ENCODE measurements around the gene TAF7L.
"Not testable (repeated sequence)": the region's sequence is repeated elsewhere in the genome, so short reads cannot be mapped to it uniquely, and the experiment has no call there.

The TAF7L gene, protein sequence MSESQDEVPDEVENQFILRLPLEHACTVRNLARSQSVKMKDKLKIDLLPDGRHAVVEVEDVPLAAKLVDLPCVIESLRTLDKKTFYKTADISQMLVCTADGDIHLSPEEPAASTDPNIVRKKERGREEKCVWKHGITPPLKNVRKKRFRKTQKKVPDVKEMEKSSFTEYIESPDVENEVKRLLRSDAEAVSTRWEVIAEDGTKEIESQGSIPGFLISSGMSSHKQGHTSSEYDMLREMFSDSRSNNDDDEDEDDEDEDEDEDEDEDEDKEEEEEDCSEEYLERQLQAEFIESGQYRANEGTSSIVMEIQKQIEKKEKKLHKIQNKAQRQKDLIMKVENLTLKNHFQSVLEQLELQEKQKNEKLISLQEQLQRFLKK

DNA sequence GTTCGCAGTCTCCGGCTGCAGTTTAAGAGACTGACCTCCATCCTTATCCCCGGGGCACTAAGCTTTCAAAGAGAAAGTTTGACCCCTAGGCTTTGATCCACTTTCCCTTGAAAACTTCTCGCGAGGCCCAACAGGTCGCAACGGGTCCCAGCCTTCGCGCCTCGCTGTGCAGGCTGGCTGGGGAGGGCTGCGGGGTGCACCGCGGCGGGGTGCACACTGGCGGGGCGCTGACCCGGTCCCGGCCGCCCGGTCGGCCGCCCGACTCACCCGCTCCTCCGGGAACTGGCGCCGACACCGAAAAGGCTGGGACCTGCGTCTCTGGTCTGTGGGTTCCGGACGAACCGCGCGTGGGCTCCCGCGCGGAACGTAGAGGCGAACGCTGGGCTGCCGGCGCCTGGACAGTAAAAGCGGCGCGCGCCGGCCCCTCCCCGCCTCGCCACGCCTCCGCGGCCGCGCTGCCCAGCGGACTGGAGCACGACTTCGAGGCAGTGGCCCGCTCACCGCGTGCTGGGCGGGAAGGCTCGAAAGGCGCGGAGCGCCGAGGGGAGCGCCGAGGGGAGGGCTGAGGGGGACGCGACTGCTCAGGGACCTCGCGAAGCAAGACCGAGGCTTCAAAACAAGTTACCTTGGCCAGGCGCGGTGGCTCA is at the start of gene TAF7L:
Gene TAF7L (minus strand): TSS at position 378 of the 647 bp plus-strand sequence. CDS start 3,791 bp downstream, outside the sequence.
- no peak for DNase-seq (ENCODE audit: low read depth in 2 of 2)

DNA sequence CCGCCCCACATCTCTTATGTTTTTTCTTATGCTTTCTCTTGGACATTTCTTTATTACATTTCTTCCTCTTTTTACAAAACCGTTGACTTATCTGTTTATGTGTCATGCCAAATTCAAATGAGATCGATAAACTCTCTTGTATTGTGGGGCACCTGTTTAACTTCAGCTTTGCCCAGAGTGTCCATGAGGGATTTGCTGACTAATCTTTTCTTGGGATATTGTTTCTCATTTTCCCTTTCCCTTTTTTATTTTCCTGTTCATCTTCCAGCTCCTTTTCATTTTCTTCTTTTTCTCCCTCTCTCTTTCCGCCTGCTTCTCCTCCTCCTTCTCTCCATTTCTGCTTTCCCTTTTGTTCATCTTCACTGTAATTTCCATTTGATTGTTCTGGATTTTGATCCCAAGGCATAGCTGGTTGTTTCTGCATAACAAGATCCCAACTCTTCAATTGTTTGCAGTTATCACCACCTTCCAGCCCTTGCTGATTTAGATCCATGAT is 46.7 kb upstream of the TAF7L start:
- no peak for DNase-seq (ENCODE audit: low read depth in 2 of 2)

DNA sequence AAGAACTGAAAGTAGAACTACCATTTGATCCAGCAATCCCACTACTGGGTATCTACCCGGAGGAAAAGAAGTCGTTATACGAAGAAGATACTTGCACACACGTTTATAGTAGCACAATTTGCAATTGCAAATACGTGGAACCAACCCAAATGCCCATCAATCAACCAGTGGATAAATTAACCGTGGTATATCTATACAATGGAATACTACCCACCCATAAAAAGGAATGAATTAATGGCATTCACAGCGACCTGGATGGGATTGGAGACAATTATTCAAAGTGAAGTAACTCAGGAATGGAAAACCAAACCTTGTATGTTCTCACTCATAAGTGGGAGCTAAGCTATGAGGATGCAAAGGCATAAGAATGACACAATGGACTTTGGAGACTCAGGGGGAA is 43.2 kb upstream of the TAF7L start:
- DNase-seq (ENCODE audit: low read depth in 2 of 2): not testable (repeated sequence)

DNA sequence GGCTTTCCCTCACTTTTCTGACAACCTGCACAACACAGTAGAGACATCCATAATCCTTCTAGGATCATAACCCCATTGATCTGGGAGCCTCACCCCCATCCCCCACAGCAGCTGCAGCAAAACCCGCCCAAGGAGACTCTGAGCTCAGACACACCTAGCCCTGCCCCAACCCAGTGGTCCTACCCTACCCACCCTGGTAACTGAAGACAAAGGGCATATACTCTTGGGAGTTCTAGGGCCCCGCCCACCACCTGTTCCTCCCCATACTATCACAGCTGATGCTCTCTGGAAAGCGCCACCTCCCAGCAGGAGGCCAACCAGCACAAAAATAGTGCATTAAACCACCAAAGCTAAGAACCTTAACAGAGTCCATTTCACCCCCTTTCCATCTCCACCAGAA is 35.5 kb upstream of the TAF7L start:
- not testable (repeated sequence) for DNase-seq (ENCODE audit: low read depth in 2 of 2)

DNA sequence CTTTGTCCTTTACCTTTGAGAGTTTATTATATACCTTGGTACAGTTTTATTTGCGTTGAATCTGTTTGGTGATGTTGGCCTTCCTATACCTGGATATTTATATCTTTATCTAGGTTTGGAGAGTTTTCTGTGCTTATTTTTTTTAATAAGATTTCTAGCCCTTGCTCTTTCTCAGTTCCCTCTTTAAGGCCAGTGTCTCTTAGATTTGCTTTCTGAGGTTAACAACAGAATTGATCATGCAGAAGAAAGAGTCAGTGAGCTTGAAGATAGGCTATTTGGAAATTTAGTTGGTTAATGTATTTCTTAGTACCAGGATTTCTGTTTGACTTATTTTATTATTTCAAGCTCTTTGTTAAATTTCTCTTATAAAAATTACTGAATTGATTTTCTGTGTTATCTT is 12.7 kb upstream of the TAF7L start:
- no peak for DNase-seq (ENCODE audit: low read depth in 2 of 2)

DNA sequence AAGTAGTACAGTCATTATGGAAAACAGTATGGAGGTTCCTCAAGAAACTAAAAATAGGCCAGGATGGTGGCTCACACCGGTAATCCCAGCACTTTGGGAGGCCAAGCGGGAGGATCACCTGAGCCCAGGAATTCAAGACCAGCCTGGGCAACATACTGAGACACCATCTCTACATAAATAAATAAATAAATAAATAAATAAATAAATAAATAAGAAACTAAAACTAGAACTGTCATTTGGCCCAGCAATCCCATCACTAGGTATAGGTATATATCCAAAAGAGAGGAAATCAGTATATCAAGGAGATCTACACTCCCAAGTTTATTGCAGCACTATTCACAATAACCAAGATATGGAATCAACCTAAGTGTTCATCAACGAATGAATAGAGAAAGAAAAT is 4.5 kb upstream of the TAF7L start:
- not testable (repeated sequence) for DNase-seq (ENCODE audit: low read depth in 2 of 2)

DNA sequence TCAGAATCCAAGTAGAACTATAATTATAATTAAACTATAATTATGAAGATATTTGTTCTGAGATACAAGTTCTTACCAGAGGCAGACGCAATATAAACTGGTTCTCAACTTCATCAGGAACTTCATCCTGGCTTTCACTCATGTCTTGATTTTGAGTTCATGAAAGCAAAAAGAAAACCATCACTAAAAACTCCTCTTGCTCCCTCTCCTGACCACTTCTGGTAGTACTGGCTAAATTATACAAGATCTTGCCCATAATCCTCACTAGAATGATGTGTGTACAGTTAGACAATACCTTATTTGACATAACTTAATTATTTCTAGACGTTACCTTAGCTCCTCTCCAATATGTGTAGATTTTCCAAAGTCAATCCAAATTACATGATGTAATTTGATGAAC is 3.7 kb downstream of the TAF7L start:
- no peak for DNase-seq (ENCODE audit: low read depth in 2 of 2)

DNA sequence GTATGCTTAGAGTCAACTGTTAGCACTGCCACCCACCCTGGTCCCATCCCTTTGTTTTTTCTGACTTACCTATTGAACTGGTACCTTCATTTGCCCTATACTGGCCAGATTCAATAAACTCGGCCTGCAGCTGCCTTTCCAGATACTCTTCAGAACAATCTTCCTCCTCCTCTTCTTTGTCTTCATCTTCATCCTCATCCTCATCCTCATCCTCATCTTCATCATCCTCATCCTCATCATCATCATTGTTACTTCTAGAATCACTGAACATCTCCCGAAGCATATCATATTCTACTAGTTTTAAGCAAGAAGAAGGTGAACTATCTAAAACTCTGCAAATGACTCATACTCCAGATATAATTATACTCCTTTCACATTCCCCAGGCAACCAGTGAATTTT is 14.9 kb downstream of the TAF7L start:
- DNase-seq (ENCODE audit: low read depth in 2 of 2): no peak

DNA sequence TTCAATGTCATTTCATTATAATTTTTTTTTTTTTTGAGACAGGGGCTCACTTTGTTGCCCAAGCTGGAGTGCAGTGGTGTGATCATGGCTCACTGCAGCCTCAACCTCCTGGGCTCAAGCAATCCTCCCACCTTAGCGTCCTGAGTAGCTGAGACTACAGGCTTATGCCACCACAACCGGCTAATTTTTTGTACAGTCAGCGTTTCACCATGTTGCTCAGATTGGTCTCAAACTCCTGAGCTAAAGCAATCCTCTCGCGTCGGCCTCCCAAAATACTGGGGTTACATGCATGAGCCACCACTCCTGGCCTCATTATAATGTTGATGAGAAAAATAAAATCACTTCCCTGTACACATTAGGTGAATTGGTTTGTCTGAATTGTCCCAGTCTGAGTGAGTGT is 16.9 kb downstream of the TAF7L start:
- DNase-seq (ENCODE audit: low read depth in 2 of 2): no peak

DNA sequence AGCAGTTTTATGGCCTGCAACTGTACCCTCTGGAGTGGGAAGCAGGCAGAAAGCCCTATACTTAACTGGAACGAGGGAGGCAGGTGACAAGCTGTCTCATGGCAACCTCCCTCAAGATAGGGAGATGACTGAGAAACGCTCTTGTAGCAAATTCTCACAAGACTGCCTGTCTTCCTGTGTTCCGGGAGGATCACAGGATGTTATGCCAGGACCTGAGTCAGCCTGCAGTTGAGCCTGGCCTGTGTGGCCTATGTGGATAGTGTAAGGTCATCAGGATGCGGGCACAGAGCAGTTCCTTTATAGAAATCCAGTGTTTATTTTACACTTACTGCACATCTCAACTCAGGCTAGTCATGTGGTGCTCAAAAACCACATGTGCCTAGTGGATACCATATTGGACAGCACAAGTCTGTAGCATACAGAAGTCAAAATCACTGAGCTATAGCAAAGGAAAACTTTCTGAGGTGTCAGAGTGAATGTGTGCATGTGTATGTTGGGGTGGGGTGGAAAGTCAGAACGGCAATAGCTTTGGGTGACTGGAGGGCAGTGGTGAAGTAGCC is 25.2 kb downstream of the TAF7L start:
- DNase-seq (ENCODE audit: low read depth in 2 of 2): no peak

DNA sequence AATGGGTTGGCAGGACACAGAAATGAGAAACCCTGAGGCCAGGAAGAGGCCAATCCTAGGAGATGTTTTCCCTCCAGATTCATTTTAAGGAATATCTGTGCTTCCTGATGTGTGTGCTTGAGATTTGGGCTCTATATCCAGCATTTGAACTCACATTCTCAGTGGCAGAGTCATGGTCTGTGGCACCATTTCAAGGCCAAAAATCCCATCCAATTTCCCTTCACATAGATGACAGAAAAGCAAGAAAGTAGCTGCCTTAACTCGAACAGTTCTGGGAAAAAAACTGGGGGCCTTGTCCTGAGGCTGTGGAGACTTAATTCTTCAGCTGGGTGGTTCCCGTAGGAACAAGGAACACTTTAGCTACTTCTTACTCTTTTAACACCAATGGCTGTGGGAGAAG is 27.4 kb downstream of the TAF7L start:
- DNase-seq (ENCODE audit: low read depth in 2 of 2): no peak

DNA sequence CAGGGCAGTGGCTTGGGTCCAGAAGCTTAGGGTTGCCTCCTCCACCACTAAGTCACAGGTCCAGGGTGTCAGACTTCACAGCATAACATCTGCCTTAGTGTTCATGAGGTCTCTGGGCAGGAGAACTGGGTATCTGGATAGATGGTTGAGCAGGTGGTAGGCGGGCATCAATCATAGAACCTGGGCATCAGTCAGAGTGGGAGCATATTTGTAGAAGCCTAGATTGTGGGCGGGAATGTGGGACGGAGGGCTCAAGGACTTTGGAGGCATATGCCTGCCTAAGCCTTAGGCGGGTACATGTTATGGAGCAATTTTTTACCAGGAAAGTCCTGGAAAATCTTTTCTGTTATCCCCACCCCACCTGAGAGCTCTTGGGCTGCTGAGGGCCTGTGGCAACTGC is 28.5 kb downstream of the TAF7L start:
- no peak for DNase-seq (ENCODE audit: low read depth in 2 of 2)

DNA sequence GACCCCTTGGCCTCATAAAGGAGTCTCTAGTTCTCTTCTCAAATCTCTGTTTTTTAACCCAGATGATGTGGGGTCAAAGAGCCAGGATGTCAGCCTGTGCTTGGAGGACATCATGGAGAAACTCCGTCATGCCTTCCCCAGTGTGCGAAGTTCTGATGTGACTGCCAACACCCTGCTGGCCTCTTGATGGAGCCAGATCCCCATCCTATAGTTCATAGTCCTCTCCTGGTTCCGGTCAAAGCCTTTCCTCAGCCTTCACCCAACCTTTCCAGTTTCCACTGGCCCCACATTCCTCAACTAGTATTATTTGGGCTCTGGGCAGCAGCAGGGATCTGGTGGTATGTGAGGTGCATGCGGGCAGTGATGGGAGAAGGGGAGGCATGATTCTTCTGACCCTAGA is 30.7 kb downstream of the TAF7L start:
- no peak for DNase-seq (ENCODE audit: low read depth in 2 of 2)

DNA sequence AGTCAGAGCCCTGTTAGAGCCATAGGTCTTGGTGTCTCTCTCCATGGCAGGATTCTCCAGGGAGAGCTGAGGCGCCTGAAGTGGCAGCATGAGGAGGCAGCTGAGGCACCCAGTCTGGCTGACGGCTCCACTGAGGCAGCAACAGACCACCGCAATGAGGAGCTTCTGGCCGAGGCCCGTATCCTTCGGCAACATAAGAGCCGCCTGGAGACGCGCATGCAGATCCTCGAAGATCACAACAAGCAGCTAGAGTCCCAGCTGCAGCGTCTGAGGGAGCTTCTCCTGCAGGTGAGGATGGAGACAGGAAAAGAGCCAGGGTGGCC is 32.9 kb downstream of the TAF7L start:
- no peak for DNase-seq (ENCODE audit: low read depth in 2 of 2)

DNA sequence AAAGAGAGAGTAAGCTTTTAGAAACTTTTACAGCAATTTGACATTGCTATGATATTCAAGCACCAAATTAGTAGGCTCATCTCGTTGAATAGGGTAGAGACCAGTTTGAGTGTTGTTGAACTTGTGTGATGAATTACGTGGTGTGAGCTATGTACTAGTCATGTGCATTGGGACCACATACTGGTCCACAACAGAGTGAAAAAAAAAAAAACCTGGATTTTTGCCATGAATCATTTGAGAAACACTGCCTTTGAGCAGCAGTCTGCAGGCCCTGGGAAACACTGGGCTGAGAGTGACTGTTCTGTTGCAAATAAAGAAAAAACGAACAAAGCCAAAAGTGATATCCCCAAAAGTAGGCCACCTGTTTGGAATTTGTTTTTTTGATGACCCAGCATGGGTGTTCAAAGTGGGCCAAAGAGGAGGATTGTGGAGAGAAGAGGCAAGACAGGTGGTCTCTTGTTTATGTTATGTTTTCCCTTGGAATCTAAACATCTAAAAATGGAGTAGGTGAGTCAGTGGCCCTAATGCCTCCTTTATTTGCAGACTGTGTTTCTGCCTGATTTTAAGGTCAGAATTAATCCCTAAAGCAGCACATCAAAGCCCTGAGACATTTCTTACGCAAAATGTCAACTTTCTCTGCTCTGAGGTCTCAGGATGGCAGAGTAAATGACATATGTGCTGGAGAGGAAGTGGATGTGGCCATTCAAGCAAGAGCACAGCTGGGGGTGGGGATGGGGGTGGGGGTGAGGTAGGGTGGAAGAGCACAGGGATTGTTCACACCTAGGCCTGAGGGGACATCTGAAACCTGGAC is 33.5 kb downstream of the TAF7L start:
- no peak for DNase-seq (ENCODE audit: low read depth in 2 of 2)

DNA sequence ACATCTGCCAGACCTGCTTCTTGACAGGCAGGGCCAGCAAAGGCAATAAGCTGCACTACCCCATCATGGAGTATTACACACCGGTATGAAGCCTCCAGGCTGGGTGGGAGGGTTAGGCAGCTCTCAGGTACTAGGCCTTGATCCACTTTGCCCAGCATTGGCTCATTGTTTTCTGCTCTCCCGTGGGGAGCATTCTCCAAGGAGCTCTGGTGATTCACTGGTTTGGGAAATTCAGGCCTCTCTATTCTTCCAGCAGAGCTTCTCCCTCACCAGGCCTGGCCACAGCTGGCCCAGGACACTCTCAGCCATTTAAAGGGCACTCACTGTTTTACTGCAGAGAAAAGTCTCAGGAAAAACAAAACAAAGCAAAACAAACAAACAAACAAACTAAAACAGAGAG is 38.5 kb downstream of the TAF7L start:
- no peak for DNase-seq (ENCODE audit: low read depth in 2 of 2)

DNA sequence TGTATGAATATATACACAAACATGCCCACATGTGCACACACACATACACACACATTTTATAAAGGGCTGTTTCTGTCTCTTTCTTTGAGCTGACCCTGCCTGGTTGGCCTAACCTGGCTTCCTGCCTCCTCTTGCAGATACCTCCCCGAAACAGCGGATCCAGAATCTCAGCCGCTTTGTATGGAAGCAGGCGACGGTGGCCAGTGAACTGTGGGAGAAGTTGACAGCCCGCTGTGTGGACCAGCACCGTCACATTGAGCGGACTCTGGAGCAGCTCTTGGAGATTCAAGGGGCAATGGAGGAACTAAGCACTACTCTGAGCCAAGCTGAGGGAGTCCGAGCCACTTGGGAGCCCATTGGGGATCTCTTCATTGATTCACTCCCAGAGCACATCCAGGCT is 49.6 kb downstream of the TAF7L start:
- no peak for DNase-seq (ENCODE audit: low read depth in 2 of 2)

DNA sequence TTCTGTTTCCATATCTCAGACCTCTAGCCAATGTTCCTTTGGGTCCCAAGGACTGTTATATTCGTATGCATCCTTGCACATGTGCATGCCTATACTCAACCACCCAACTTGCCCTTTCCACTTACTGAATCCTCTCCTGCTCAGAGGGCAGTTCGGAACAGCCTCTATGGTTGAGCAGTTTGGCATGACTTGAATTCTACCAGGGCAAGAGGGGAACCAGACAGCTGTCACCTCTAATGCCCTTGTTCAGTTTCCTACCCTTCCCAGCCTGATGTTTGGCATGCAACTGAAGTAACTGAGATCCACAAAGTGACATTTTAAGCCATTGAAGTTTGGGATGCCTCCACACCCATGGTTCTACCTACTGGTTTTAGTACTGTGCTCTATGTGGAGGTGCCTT is 54.1 kb downstream of the TAF7L start:
- no peak for DNase-seq (ENCODE audit: low read depth in 2 of 2)

DNA sequence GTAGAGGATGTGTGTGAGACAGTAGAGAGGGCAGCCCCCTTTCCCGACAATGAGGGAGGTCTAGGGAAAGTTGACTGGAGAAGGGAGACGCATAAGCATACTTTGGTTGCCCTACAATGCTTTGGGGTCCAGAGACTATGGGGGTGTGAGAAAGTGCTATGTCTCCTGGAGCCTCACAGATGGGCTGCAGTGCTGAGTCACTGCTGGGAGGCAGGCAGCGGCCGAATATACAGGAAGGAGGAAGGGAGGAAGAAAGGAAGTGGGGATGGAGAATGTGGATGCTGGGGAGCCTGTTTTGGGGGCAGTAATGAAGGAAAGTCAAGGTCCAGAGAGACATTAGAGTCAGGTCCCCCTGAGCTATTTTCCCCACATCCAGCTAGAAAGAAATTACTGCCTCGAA is 58.8 kb downstream of the TAF7L start:
- DNase-seq (ENCODE audit: low read depth in 2 of 2): no peak

DNA sequence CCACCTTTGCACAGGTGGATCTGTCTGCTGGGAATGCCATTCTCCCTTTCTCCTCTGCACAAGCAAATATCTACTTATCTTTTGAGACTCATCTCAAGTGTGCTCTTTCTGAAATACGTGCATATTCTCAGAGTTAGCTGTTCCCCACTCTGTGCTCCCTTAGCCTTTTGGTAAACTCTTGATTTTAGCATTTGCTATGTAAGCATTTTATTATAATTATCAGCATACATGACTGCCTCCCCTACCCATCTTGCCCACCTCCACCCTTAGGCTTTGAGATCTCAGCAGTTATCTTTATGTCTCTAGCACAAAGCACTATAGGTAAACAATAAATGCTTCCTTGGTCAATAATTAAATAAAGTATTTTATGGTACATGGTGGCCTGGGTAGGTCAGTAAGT is 60.1 kb downstream of the TAF7L start:
- DNase-seq (ENCODE audit: low read depth in 2 of 2): no peak

DNA sequence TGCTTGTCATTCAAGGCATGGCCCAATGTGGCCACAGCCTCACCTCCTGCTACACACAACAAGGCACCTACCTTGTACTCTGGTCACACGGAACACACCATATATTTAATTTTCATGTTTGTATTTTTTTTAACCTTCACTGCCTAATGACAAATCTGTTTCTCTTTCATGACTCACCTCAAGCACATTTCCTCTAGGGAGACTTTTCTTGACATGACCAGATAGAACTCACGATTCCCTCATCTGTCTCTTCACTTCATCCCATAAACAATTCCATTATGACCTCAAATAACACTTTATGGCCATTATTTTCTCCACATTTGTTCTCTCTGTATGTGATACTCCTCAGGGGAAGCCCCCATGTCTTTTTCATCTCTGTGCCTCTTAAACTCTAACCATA is 60.5 kb downstream of the TAF7L start:
- no peak for DNase-seq (ENCODE audit: low read depth in 2 of 2)

DNA sequence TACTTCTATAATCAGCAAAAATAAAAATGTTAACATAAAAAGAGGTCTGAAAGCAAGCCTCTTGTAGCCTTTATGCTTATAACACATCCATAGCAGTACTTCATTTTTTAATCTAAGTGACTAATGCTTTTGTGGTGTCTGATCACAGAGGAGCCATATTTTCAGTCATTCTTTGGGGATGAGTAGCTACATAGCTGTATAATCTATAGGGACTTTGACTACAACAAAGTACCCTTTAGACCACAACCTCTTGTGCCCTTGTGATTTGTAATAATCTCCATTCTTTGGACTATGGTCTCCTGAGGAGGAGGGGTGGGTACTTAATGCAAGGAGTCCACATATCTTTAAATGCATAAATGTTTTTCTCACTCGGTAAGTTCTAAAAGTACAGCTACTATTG is 62.0 kb downstream of the TAF7L start:
- DNase-seq (ENCODE audit: low read depth in 2 of 2): no peak

Measured in stimulated activated CD8-positive, alpha-beta memory T cell treated with anti-CD3 and anti-CD28 coated beads, Interleukin-2, amount 100 ng/mL, for 1 hour (primary cell).